K562 (cell line): ENCODE data around the gene DEF6. TPM values are rescaled to one million over a fixed set of nuclear protein-coding genes. Genes with fewer than 3 reads are reported as not detected.

Source experiments
- ATAC-seq: fragments of 200-7000 bp; cut with Tn5 transposase; 3 replicates; pipeline ENCODE4 v1.9.1; 2020; ENCODE audit warnings: moderate library complexity
- BruUV-seq: library from RNA; stranded (reverse); fragments of 400-500 nt; replicated peaks from 2 replicates; lab custom pipeline; 2021; lab: Mats Ljungman, UMichigan
- CTCF ChIA-PET: fragments of 300-600 bp; formaldehyde crosslinking; extraction: SDS; loops from one replicate; lab custom pipeline; 2021; ENCODE audit warnings: low intra/inter-chr PET ratio; lab: Yijun Ruan, JAX
- POLR2A ChIA-PET: fragments of 300-600, 350-650 bp; sonication (Branson Sonifier 250); formaldehyde crosslinking; extraction: SDS; loops from one replicate; lab custom pipeline; 2021; ENCODE audit warnings: antibody characterized with exemption, inconsistent platforms; lab: Yijun Ruan, JAX
- DNase-seq, 4 experiments: peaks; one replicate each; pipeline versions ENCODE4 v3.0.0 to v3.0.0-alpha.2; 2011 to 2018; ENCODE audit warnings: low spot score in 3 of 4, mixed read lengths in 3 of 4; ENCODE audit errors: extremely low read depth in 1 of 4
- FAIRE-seq: peaks from 2 replicates; lab custom pipeline; 2011; peaks lifted over from hg19 to GRCh38; lab: Jason Lieb, UNC
- H2AFZ ChIP-seq: 2 replicates; pipeline ENCODE4 v1.6.0; 2011; ENCODE audit warnings: low read depth, low read length, control low read depth, inconsistent platforms
- H3K27ac ChIP-seq: fragments of 200-600 bp; 3 replicates; pipeline ENCODE4 v1.8.0; 2011; ENCODE audit warnings: low read depth, mild to moderate bottlenecking, control low read depth, inconsistent platforms, low read length, moderate library complexity, mixed read lengths; ENCODE audit errors: extremely low read depth
- H3K27me3 ChIP-seq, 2 experiments: fragments of 300-600 bp in 1 of 2; 2 replicates in 1 of 2; 3 replicates in 1 of 2; pipeline versions ENCODE4 v1.6.0 to v1.8.0; 2011; ENCODE audit warnings: inconsistent platforms in 2 of 2, low read length in 2 of 2, mild to moderate bottlenecking in 1 of 2, mixed read lengths in 1 of 2, moderate library complexity in 1 of 2; ENCODE audit not compliant: control insufficient read depth in 2 of 2, insufficient read depth in 2 of 2
- H3K36me3 ChIP-seq: fragments of 300-600 bp; 3 replicates; pipeline ENCODE4 v1.8.0; 2011; ENCODE audit warnings: mild to moderate bottlenecking, low read length, inconsistent platforms; ENCODE audit not compliant: control insufficient read depth, insufficient read depth
- H3K4me1 ChIP-seq, 2 experiments: fragments of 200-600 bp in 1 of 2; replicated peaks in 1 of 2; 2 replicates in 1 of 2; 3 replicates in 1 of 2; pipeline versions ENCODE4 v1.5.1 to v1.8.0; 2011; ENCODE audit warnings: inconsistent platforms in 2 of 2, low read length in 2 of 2, mild to moderate bottlenecking in 1 of 2, mixed read lengths in 1 of 2, moderate library complexity in 1 of 2; ENCODE audit not compliant: control insufficient read depth in 2 of 2, insufficient read depth in 2 of 2
- H3K4me2 ChIP-seq: 2 replicates; pipeline ENCODE4 v1.6.1; 2011; ENCODE audit warnings: low read length, control low read depth, inconsistent platforms, mixed read lengths; ENCODE audit not compliant: insufficient read depth
- H3K4me3 ChIP-seq: fragments of 200-600 bp; sonication (generic), shearing (Covaris generic); 2 replicates; pipeline ENCODE4 v1.5.1; 2016; ENCODE audit warnings: control low read depth, inconsistent platforms
- H3K79me2 ChIP-seq: fragments of 200-600 bp; 3 replicates; pipeline ENCODE4 v1.8.0; 2011; ENCODE audit warnings: low read length, inconsistent platforms; ENCODE audit not compliant: control insufficient read depth, insufficient read depth
- H3K9ac ChIP-seq, 2 experiments: 2 replicates each; pipeline versions ENCODE4 v1.6.0 to v1.6.1; 2011; ENCODE audit warnings: low read depth in 2 of 2, low read length in 2 of 2, control low read depth in 1 of 2, inconsistent platforms in 1 of 2, mild to moderate bottlenecking in 1 of 2, mixed read lengths in 1 of 2; ENCODE audit not compliant: insufficient read depth in 1 of 2
- H3K9me1 ChIP-seq: one replicate; pipeline ENCODE4 v1.6.0; 2011; ENCODE audit warnings: inconsistent platforms, mild to moderate bottlenecking, low read length, moderate library complexity; ENCODE audit not compliant: control insufficient read depth, insufficient read depth
- H3K9me3 ChIP-seq: replicated peaks from 2 replicates; pipeline ENCODE4 v1.5.1; 2011; ENCODE audit warnings: low read depth, low read length, inconsistent platforms; ENCODE audit not compliant: control insufficient read depth, insufficient read depth
- H4K20me1 ChIP-seq: replicated peaks from 2 replicates; pipeline ENCODE4 v1.6.1; 2011; ENCODE audit warnings: low read length, inconsistent platforms, mixed read lengths; ENCODE audit not compliant: control insufficient read depth, insufficient read depth
- ARID2 ChIP-seq: fragments of 450-650 bp; IDR thresholded peaks from 2 replicates; pipeline ENCODE4 v1.6.1; 2017; ENCODE audit warnings: antibody characterized with exemption, mild to moderate bottlenecking
- ELF4 ChIP-seq: fragments of 450-650 bp; formaldehyde crosslinking; IDR thresholded peaks from 2 replicates; pipeline ENCODE4 v1.4.0; 2022; ENCODE audit warnings: missing genetic modification characterization
- ESRRA ChIP-seq: fragments of 450-650 bp; IDR thresholded peaks from 2 replicates; pipeline ENCODE4 v1.6.1; 2014; ENCODE audit warnings: low read depth, mild to moderate bottlenecking, moderate library complexity, borderline replicate concordance
- HMG20A ChIP-seq: fragments of 450-650 bp; formaldehyde crosslinking; conservative IDR thresholded peaks from 2 replicates; pipeline ENCODE4 v1.4.0; 2020; ENCODE audit warnings: mild to moderate bottlenecking, mixed read lengths
- NR2C1 ChIP-seq, 2 experiments: fragments of 450-650 bp; IDR thresholded peaks; 2 replicates each; pipeline ENCODE4 v1.6.1; 2017; ENCODE audit warnings: mild to moderate bottlenecking in 2 of 2, antibody characterized with exemption in 1 of 2, inconsistent platforms in 1 of 2, missing compliant biosample characterization in 1 of 2, missing genetic modification characterization in 1 of 2
- NR2C2 ChIP-seq, 2 experiments: fragments of 200-800 bp in 1 of 2; sonication (Bioruptor generic) in 1 of 2; sonication (generic) in 1 of 2; formaldehyde crosslinking in 1 of 2; IDR thresholded peaks; 2 replicates each; pipeline versions ENCODE4 v1.6.1 to v1.8.0; 2016 to 2022; ENCODE audit warnings: mild to moderate bottlenecking in 1 of 2, missing compliant biosample characterization in 1 of 2, missing genetic modification characterization in 1 of 2, missing genetic modification reagents in 1 of 2
- RB1 ChIP-seq: fragments of 450-650 bp; IDR thresholded peaks from 2 replicates; pipeline ENCODE4 v1.6.1; 2017; ENCODE audit warnings: low read depth, mild to moderate bottlenecking
- SRSF7 ChIP-seq: fragments of 200-400 bp; formaldehyde crosslinking; optimal IDR thresholded peaks from 2 replicates; pipeline ENCODE3; 2017; ENCODE audit warnings: mild to moderate bottlenecking, low read depth, low read length
- ZNF165 ChIP-seq: fragments of 250-450 bp; sonication (Bioruptor Pico); IDR thresholded peaks from 2 replicates; pipeline ENCODE4 v1.4.0; 2020; ENCODE audit warnings: borderline replicate concordance
- ZNF224 ChIP-seq: sonication (generic); formaldehyde crosslinking; IDR thresholded peaks from 2 replicates; pipeline ENCODE4 v1.8.0; 2022; ENCODE audit warnings: mild to moderate bottlenecking, missing genetic modification reagents
- ZNF3 ChIP-seq: fragments of 250-450 bp; sonication (Bioruptor Pico); IDR thresholded peaks from 2 replicates; pipeline ENCODE4 v1.5.0; 2021; ENCODE audit warnings: mild to moderate bottlenecking, moderate library complexity
- ZNF324 ChIP-seq: fragments of 250-450 bp; sonication (Bioruptor Pico); IDR thresholded peaks from 2 replicates; pipeline ENCODE4 v1.4.0; 2020; ENCODE audit warnings: mild to moderate bottlenecking
- WGBS: fragments of 100-300 bp; shearing (Covaris generic); methylation state at CpG from one replicate; pipeline ENCODE4 v1.1.6; 2016; ENCODE audit warnings: low coverage, mixed read lengths; ENCODE audit not compliant: insufficient coverage; ENCODE audit errors: missing lambda C conversion rate; 5-methylcytosine and 5-hydroxymethylcytosine counted together
- in situ Hi-C: fragments of 300-500 bp; cut with MboI; formaldehyde crosslinking; loops from 4 replicates; pipeline ENCODE4 v1.15.0; 2018; ENCODE audit warnings: inconsistent platforms, mixed read lengths
- intact Hi-C: fragments of 100-400 bp; cut with micrococcal nuclease; formaldehyde crosslinking; loops from 2 replicates; pipeline ENCODE4 v1.14.2; 2022
- polyA plus RNA-seq, 8 experiments: library from polyadenylated mRNA; depleted of rRNA in 4 of 8; stranded (reverse) in 5 of 8; unstranded in 3 of 8; fragments of >200 nt; fragmentation: Nextera tagmentation in 2 of 8; fragmentation: Illumina TruSeq in 1 of 8; extraction: Ambion mirVana in 2 of 8; extraction: Trizol in 1 of 8; gene quantifications; 2 replicates each; pipeline versions ENCODE4 v1.2.1 to v1.2.3, GENCODE V29; 2011 to 2014; ENCODE audit warnings: inconsistent platforms in 1 of 8, missing spikeins in 1 of 8
- total RNA-seq, 7 experiments: library from RNA; depleted of rRNA in 6 of 7; stranded (reverse); fragments of >200 nt in 6 of 7; fragmentation: Illumina TruSeq in 2 of 7; extraction: Trizol in 2 of 7; gene quantifications; 2 replicates each; pipeline versions ENCODE4 v1.2.1 to v1.2.3, GENCODE V29; 2011 to 2021; ENCODE audit warnings: low replicate concordance in 1 of 7
- TF ChIP-seq, protein P1 (sequence below): fragments of 250-450 bp; sonication (Bioruptor Pico); IDR thresholded peaks from 2 replicates; pipeline ENCODE4 v1.4.0; 2020
- TF ChIP-seq, protein P2 (sequence below): fragments of 200-800 bp; sonication (Bioruptor generic); IDR thresholded peaks from 2 replicates; pipeline ENCODE4 v1.6.1; 2017; ENCODE audit warnings: missing genetic modification characterization, missing compliant biosample characterization
- TF ChIP-seq, protein P3 (sequence below): fragments of 450-650 bp; IDR thresholded peaks from 2 replicates; pipeline ENCODE4 v1.6.1; 2018; ENCODE audit warnings: mild to moderate bottlenecking, low read depth; ENCODE audit not compliant: partially characterized antibody

Gene DEF6
- total and polyA plus RNA-seq, 9 of the 15 experiments (the other 6 are each of a cell fraction or from before 2014, with no cell fraction given) = 1.3 to 44.6 (median 22.7) TPM

DNA sequence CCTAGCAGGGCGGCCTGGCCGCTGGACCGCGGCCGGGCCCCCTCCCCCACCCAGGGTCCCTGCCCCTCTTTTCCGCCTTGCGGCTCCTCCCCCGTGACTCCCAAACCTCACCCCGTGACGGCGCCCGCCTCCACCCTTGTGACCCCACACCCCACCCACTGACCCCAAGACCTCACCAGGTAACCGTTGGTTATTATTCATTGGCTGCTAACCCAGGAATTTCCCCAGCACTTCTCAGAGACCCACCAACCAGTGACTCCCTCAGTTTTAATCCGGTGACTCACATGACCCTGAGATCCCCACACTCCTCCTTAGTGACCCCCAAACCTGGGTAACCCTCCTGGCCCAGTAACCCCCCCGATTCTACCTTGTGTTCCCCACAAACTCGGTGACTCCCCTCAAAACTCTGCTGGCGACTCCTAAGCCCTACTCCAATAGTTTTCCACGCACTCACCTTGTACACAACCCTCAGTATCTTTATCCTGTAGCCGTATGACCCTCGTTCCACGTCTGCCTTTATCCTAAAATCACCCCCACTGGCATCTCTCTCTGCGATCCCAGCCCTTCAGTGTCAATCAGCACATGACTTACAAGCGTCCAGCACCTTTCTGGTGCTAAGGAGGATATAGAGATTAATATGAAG lies 37.5 kb upstream of the DEF6 start:
- Histone ChIP-seq H3K36me3 (no peaks in the 10 kb centered on the region), H3K27ac (peak overlapping the region; percentile 95), H3K79me2 (peaks cover 34% of the 10 kb centered on the region), H3K4me2 (peak overlapping the region; percentile 94), H3K9ac (peak overlapping the region; percentile 83 to 96), H3K4me1 (peaks cover 18 to 52% of the 10 kb centered on the region in 2 experiments), H4K20me1 (no peaks in the 10 kb centered on the region), H2AFZ (peak overlapping the region; percentile 97), H3K9me3 (no peaks in the 10 kb centered on the region), H3K9me1 (no peaks in the 10 kb centered on the region), H3K4me3 (peak overlapping the region; percentile 79), H3K27me3 (no peaks in the 10 kb centered on the region)
- ATAC-seq = peak; percentile 78
- intact Hi-C loops (no loop called here), in situ Hi-C loops (no loop called here)
- BruUV-seq = no TSS peak
- ChIA-PET CTCF (no interaction called here), POLR2A (interaction anchor here (0.6 to 2.6 kb wide), 15 partner anchors 9 to 1962 kb away, joined by 3 to 34 read pairs (median 4); partner anchors contain the start of gene TEAD3)
- 2% methylated on average over 13 of the region's 23 CpGs for WGBS
- peak; percentile 69 for FAIRE-seq
- DNase-seq = peak; percentile 93 to 98 (median 95)
- TF ChIP-seq ZNF3 (CRISPR knock-in tag) (no peak), NR2C2 (CRISPR knock-in tag; IDR thresholded peaks at IDR 0.05) (no peak), NR2C2 (tag; IDR thresholded peaks at IDR 0.05) (peak; percentile 68), ZNF224 (no peak), ESRRA (peak; percentile 75), ELF4 (CRISPR knock-in tag) (peak; percentile 86; the same call in 1 of the 2 replicates), SRSF7 (no peak), RB1 (no peak), ZNF324 (CRISPR knock-in tag) (0 out of 2 replicates have a peak, but pooled peaks have one; percentile 31), ZNF165 (0 out of 2 replicates have a peak, but pooled peaks have one; percentile 46), HMG20A (CRISPR knock-in tag) (0 out of 2 replicates have a peak, but pooled peaks have one; percentile 21), NR2C1 (IDR thresholded peaks at IDR 0.05) (peak; percentile 88), NR2C1 (tag; IDR thresholded peaks at IDR 0.05) (peak; percentile 86), ARID2 (peak; percentile 21; the same call in 1 of the 2 replicates)
- TF ChIP-seq, protein P1, sequence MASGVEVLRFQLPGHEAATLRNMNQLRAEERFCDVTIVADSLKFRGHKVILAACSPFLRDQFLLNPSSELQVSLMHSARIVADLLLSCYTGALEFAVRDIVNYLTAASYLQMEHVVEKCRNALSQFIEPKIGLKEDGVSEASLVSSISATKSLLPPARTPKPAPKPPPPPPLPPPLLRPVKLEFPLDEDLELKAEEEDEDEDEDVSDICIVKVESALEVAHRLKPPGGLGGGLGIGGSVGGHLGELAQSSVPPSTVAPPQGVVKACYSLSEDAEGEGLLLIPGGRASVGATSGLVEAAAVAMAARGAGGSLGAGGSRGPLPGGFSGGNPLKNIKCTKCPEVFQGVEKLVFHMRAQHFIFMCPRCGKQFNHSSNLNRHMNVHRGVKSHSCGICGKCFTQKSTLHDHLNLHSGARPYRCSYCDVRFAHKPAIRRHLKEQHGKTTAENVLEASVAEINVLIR (CRISPR knock-in tag) = 0 out of 2 replicates have a peak, but pooled peaks have one; percentile 10
- TF ChIP-seq, protein P2, sequence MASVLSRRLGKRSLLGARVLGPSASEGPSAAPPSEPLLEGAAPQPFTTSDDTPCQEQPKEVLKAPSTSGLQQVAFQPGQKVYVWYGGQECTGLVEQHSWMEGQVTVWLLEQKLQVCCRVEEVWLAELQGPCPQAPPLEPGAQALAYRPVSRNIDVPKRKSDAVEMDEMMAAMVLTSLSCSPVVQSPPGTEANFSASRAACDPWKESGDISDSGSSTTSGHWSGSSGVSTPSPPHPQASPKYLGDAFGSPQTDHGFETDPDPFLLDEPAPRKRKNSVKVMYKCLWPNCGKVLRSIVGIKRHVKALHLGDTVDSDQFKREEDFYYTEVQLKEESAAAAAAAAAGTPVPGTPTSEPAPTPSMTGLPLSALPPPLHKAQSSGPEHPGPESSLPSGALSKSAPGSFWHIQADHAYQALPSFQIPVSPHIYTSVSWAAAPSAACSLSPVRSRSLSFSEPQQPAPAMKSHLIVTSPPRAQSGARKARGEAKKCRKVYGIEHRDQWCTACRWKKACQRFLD (CRISPR knock-in tag) = no peak; the same call in 1 of the 2 replicates
- TF ChIP-seq, protein P3, sequence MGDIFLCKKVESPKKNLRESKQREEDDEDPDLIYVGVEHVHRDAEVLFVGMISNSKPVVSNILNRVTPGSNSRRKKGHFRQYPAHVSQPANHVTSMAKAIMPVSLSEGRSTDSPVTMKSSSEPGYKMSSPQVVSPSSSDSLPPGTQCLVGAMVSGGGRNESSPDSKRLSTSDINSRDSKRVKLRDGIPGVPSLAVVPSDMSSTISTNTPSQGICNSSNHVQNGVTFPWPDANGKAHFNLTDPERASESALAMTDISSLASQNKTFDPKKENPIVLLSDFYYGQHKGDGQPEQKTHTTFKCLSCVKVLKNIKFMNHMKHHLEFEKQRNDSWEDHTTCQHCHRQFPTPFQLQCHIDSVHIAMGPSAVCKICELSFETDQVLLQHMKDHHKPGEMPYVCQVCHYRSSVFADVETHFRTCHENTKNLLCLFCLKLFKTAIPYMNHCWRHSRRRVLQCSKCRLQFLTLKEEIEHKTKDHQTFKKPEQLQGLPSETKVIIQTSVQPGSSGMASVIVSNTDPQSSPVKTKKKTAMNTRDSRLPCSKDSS = no peak
